HG02973 (cell line): ENCODE measurements around the gene ZFYVE28.

ENCODE experiments used
- ATAC-seq: cut with Tn5 transposase; IDR thresholded peaks from one replicate; pipeline ENCODE4 v1.9.1; 2021; ENCODE audit warnings: moderate library complexity; ENCODE audit not compliant: unreplicated experiment

Gene ZFYVE28

GRCh38 chr4:2306773-2307410 lies 111.6 kb downstream of the ZFYVE28 start:
- ATAC-seq, result no peak

- no peak for ATAC-seq
These were observed 112.5 kb downstream of the ZFYVE28 start for GRCh38 chr4:2305766-2306501.

- ATAC-seq, result no peak
These were observed 113.4 kb downstream of the ZFYVE28 start for GRCh38 chr4:2304877-2305561.

GRCh38 chr4:2304321-2304876 lies 114.0 kb downstream of the ZFYVE28 start:
- ATAC-seq, result no peak

GRCh38 chr4:2303686-2304320 lies 114.6 kb downstream of the ZFYVE28 start:
- no peak for ATAC-seq

GRCh38 chr4:2303121-2303685 lies 115.2 kb downstream of the ZFYVE28 start:
- ATAC-seq, result no peak

- ATAC-seq, result no peak
These were observed 115.9 kb downstream of the ZFYVE28 start for GRCh38 chr4:2302387-2303119.

GRCh38 chr4:2301806-2302205 lies 116.6 kb downstream of the ZFYVE28 start:
- ATAC-seq, result no peak

- ATAC-seq, result no peak
These were observed 117.2 kb downstream of the ZFYVE28 start for GRCh38 chr4:2301225-2301642.

- no peak for ATAC-seq
These were observed 117.8 kb downstream of the ZFYVE28 start for GRCh38 chr4:2300431-2301224.

- ATAC-seq, result no peak
These were observed 118.7 kb downstream of the ZFYVE28 start for GRCh38 chr4:2299794-2300193.

GRCh38 chr4:2298532-2298991 lies 119.9 kb downstream of the ZFYVE28 start:
- no peak for ATAC-seq

- ATAC-seq, result no peak
These were observed 120.6 kb downstream of the ZFYVE28 start for GRCh38 chr4:2297606-2298531.

- no peak for ATAC-seq
These were observed 121.5 kb downstream of the ZFYVE28 start for GRCh38 chr4:2296631-2297601.

- no peak for ATAC-seq
These were observed 122.5 kb downstream of the ZFYVE28 start for GRCh38 chr4:2295900-2296442.

- ATAC-seq, result no peak
These were observed 122.9 kb downstream of the ZFYVE28 start for GRCh38 chr4:2295500-2295899.

- no peak for ATAC-seq
These were observed 125.8 kb downstream of the ZFYVE28 start for GRCh38 chr4:2292646-2293108.
